Smooth muscle cell (in vitro differentiated cells): ENCODE measurements around the gene HOXD8. TPM values are rescaled to one million over a fixed set of nuclear protein-coding genes. Genes with fewer than 3 reads are reported as not detected.

Experiments
- DNase-seq: peaks from one replicate; lab custom pipeline; 2025; ENCODE audit not compliant: unreplicated experiment; lab: John Stamatoyannopoulos, UW
- H2AFZ ChIP-seq: fragments of 200-600 bp; sonication (generic); 2 replicates; pipeline ENCODE4 v1.6.0; 2016; ENCODE audit warnings: antibody characterized with exemption, low read depth, mild to moderate bottlenecking
- H3F3A ChIP-seq: fragments of 200-600 bp; sonication (generic); 2 replicates; pipeline ENCODE4 v1.6.0; 2017; ENCODE audit warnings: antibody characterized with exemption, low read depth
- H3K27ac ChIP-seq: fragments of 200-600 bp; sonication (generic); 2 replicates; pipeline ENCODE4 v1.5.1; 2016; ENCODE audit warnings: low read depth, mild to moderate bottlenecking
- H3K27me3 ChIP-seq: fragments of 200-600 bp; sonication (generic); 2 replicates; pipeline ENCODE4 v1.6.1; 2016; ENCODE audit warnings: low read depth, mild to moderate bottlenecking
- H3K36me3 ChIP-seq: fragments of 200-600 bp; sonication (generic); 2 replicates; pipeline ENCODE4 v1.5.1; 2016; ENCODE audit warnings: low read depth
- H3K4me1 ChIP-seq: fragments of 200-600 bp; sonication (generic); 2 replicates; pipeline ENCODE4 v1.5.1; 2016; ENCODE audit warnings: low read depth
- H3K4me2 ChIP-seq: fragments of 200-600 bp; sonication (generic); 2 replicates; pipeline ENCODE4 v1.6.0; 2016; ENCODE audit warnings: mild to moderate bottlenecking
- H3K4me3 ChIP-seq: fragments of 200-600 bp; sonication (generic); 2 replicates; pipeline ENCODE4 v1.5.1; 2016; ENCODE audit warnings: mild to moderate bottlenecking
- H3K79me2 ChIP-seq: fragments of 200-600 bp; sonication (generic); 2 replicates; pipeline ENCODE4 v1.6.0; 2016; ENCODE audit warnings: low read depth, mild to moderate bottlenecking
- H3K9ac ChIP-seq: fragments of 200-600 bp; sonication (generic); 2 replicates; pipeline ENCODE4 v1.6.0; 2016; ENCODE audit warnings: low read depth
- H3K9me3 ChIP-seq: fragments of 200-600 bp; sonication (generic); replicated peaks from 2 replicates; pipeline ENCODE4 v1.5.1; 2016; ENCODE audit warnings: low read depth
- H4K20me1 ChIP-seq: fragments of 200-600 bp; sonication (generic); 2 replicates; pipeline ENCODE4 v1.6.0; 2016; ENCODE audit warnings: low read depth
- CTCF ChIP-seq: fragments of 200-600 bp; sonication (generic); IDR thresholded peaks from 2 replicates; pipeline ENCODE4 v1.5.1; 2017; ENCODE audit warnings: borderline replicate concordance, mild to moderate bottlenecking, antibody characterized with exemption; ENCODE audit not compliant: insufficient read depth, poor library complexity, severe bottlenecking
- WGBS: methylation state at CpG from one replicate; pipeline ENCODE4 v1.1.7; 2016; ENCODE audit warnings: low lambda C conversion rate; 5-methylcytosine and 5-hydroxymethylcytosine counted together
- polyA plus RNA-seq: library from polyadenylated mRNA; unstranded; fragments of >200 nt; fragmentation: Nextera tagmentation; extraction: Ambion mirVana; gene quantifications from 2 replicates; pipeline ENCODE4 v1.2.1, GENCODE V29; 2016
- total RNA-seq: library from RNA; depleted of rRNA; stranded (reverse); fragments of >200 nt; gene quantifications from 2 replicates; pipeline ENCODE4 v1.2.3, GENCODE V29; 2014

The HOXD8 gene
- total and polyA plus RNA-seq, 2 experiments from 2014 or later, result 0.13 TPM; not detected in 1

GRCh38 chr2:176131848-176132158, 2.3 kb downstream of the HOXD8 start:
- Histone ChIP-seq H3K4me2 (peak overlapping the region; percentile 84), H3K79me2 (no peaks in the 10 kb centered on the region), H3K27me3 (peaks cover 98% of the 10 kb centered on the region)

GRCh38 chr2:176132205-176133171, 3.0 kb downstream of the HOXD8 start:
- Histone ChIP-seq H2AFZ (peak overlapping the region; percentile 11), H3F3A (no peaks in the 10 kb centered on the region), H3K9me3 (no peaks in the 10 kb centered on the region), H3K79me2 (no peaks in the 10 kb centered on the region), H3K4me3 (peak overlapping the region; percentile 37), H3K4me2 (peak overlapping the region; percentile 84), H3K4me1 (peaks cover 7% of the 10 kb centered on the region), H3K27me3 (peaks cover 98% of the 10 kb centered on the region), H3K9ac (no peak overlapping the region), H3K36me3 (no peaks in the 10 kb centered on the region), H3K27ac (no peak overlapping the region), H4K20me1 (no peaks in the 10 kb centered on the region)
- TF ChIP-seq CTCF, result no peak
- DNase-seq, result no peak
- WGBS, result 9% methylated on average over 33 of the region's 33 CpGs

More at GRCh38 chr2:176131848-176132158, 2.3 kb downstream of the HOXD8 start:
- Histone ChIP-seq H3K4me1 (peaks cover 7% of the 10 kb centered on the region), H3F3A (no peaks in the 10 kb centered on the region), H3K27ac (no peak overlapping the region), H4K20me1 (no peaks in the 10 kb centered on the region), H3K36me3 (no peaks in the 10 kb centered on the region), H3K9ac (no peak overlapping the region), H3K4me3 (peak overlapping the region; percentile 37), H3K9me3 (no peaks in the 10 kb centered on the region), H2AFZ (no peak overlapping the region)
- 34% methylated on average over 4 of the region's 4 CpGs for WGBS
- TF ChIP-seq CTCF, result no peak
- no peak for DNase-seq

GRCh38 chr2:176133389-176133788, 3.9 kb downstream of the HOXD8 start:
- H2AFZ ChIP-seq, result no peak overlapping the region
- no peak for DNase-seq
- H3F3A ChIP-seq, result no peaks in the 10 kb centered on the region
- no peaks in the 10 kb centered on the region for H3K9me3 ChIP-seq
- no peak overlapping the region for H3K9ac ChIP-seq
- H3K27ac ChIP-seq, result no peak overlapping the region
- no peak for TF ChIP-seq CTCF
- no peak overlapping the region for H3K4me2 ChIP-seq
- H3K4me1 ChIP-seq, result peaks cover 7% of the 10 kb centered on the region
- no peak overlapping the region for H3K4me3 ChIP-seq
- H3K27me3 ChIP-seq, result peaks cover 98% of the 10 kb centered on the region
- H4K20me1 ChIP-seq, result no peaks in the 10 kb centered on the region
- no peaks in the 10 kb centered on the region for H3K36me3 ChIP-seq
- no peaks in the 10 kb centered on the region for H3K79me2 ChIP-seq
